ENCODE measurements around the gene SLC13A3. TPM values are rescaled to one million over a fixed set of nuclear protein-coding genes. Genes with fewer than 3 reads are reported as not detected.

Gene SLC13A3
- total RNA-seq, 2 experiments from 2014 or later: 0.07 TPM

GRCh38 chr20:46648903-46649649 is 2.2 kb downstream of the SLC13A3 start:
- Mint-ChIP-seq H3K4me3 (no peak overlapping the region), H3K9me3 (ENCODE audit: low read depth) (no peaks in the 10 kb centered on the region), H3K27me3 (peaks cover 33% of the 10 kb centered on the region), H3K27ac (no peak overlapping the region), H3K36me3 (ENCODE audit: low read depth) (no peaks in the 10 kb centered on the region), H3K4me1 (no peaks in the 10 kb centered on the region)
- ChIA-PET CTCF (interaction anchor here (0.7 to 1.1 kb wide), 4 partner anchors 15 to 34 kb away, joined by 3 read pairs; no protein-coding TSS in a partner anchor), POLR2A (no interaction called here)
- ATAC-seq (no peak), DNase-seq (no peak)
- intact Hi-C loops (cut with DNase I, micrococcal nuclease): no loop called here

- intact Hi-C loops (cut with DNase I, micrococcal nuclease): no loop called here
- Mint-ChIP-seq H3K27me3 (peaks cover 24% of the 10 kb centered on the region), H3K27ac (no peak overlapping the region), H3K4me3 (no peak overlapping the region), H3K4me1 (no peaks in the 10 kb centered on the region), H3K36me3 (ENCODE audit: low read depth) (no peaks in the 10 kb centered on the region), H3K9me3 (ENCODE audit: low read depth) (no peaks in the 10 kb centered on the region)
- CTCF ChIA-PET: interaction anchor here (0.6 kb wide), 1 partner anchor 345 kb away, joined by 3 read pairs; no protein-coding TSS in a partner anchor
- POLR2A ChIA-PET: interaction anchor here (0.6 kb wide), 1 partner anchor 23 kb away, joined by 9 read pairs; no protein-coding TSS in a partner anchor
- no peak for DNase-seq
- no peak for ATAC-seq
Measured at GRCh38 chr20:46647469-46647868, 3.8 kb downstream of the SLC13A3 start.

DNA sequence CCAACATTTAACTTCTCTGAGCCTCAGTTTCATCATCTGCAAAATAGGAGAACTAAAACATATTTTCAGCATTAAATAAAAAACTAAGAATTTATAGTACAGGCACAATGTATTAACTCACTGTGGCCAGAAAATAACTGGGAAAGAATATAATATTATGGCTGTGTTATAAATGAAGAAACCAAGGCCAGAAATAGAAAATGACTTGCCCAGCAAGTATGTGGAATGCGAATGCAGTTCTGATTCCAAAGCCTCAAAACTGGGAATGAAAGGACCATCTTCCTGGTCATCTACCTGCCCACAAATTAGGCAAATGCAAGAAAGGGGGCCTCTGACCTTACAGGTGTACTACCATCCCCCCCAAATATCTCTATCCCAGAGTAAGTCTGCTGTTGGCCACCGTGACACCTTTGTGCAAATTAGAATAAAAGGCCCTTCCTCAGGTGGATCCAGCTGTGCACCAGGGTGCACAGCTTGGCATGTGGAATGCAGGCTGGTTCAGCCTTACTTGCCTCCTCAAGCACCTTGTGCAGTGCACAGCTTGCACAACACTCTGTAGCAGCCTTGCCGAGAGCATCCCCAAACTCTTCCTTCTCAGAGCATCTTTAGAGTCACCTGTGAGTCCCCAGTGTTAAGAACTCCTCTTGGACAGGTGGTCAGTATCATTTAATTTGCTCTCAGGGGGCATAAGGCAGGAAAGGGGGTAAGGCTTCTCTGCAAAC is 4.4 kb downstream of the SLC13A3 start:
- Mint-ChIP-seq H3K4me3 (no peak overlapping the region), H3K9me3 (ENCODE audit: low read depth) (no peaks in the 10 kb centered on the region), H3K27me3 (peaks cover 22% of the 10 kb centered on the region), H3K4me1 (no peaks in the 10 kb centered on the region), H3K27ac (no peak overlapping the region), H3K36me3 (ENCODE audit: low read depth) (no peaks in the 10 kb centered on the region)
- ATAC-seq (no peak), DNase-seq (no peak)
- CTCF ChIA-PET: interaction anchor here (0.6 kb wide), 1 partner anchor 344 kb away, joined by 3 read pairs; no protein-coding TSS in a partner anchor
- intact Hi-C loops (cut with DNase I, micrococcal nuclease): no loop called here
- POLR2A ChIA-PET: no interaction called here

DNA sequence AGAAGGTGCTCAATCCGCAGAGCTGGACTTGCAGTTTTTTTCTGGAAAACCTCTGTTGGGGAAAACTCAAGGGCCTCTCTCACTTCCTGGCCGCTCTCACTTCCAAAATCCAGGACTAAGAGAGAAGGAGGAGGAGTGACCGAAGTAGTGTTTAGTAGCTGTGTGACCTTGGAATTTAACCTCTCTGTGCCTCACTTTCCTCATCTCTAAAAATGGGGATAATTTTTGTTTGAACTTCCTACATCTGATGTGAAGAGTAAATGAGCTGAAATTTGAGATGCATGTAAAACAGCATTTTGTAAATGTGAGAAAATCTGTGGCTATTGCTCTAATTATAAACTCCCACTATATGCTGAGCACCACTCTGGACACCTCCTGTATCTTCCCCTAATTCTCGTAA is 5.1 kb downstream of the SLC13A3 start:
- no peak overlapping the region for H3K4me3 Mint-ChIP-seq
- intact Hi-C loops (cut with DNase I, micrococcal nuclease): no loop called here
- DNase-seq (no peak), ATAC-seq (no peak)
- H3K36me3 Mint-ChIP-seq (ENCODE audit: low read depth): no peaks in the 10 kb centered on the region
- POLR2A ChIA-PET: no interaction called here
- peaks cover 23% of the 10 kb centered on the region for H3K27me3 Mint-ChIP-seq
- H3K4me1 Mint-ChIP-seq: no peaks in the 10 kb centered on the region
- H3K27ac Mint-ChIP-seq: no peak overlapping the region
- H3K9me3 Mint-ChIP-seq (ENCODE audit: low read depth): no peaks in the 10 kb centered on the region
- CTCF ChIA-PET: interaction anchor here (0.7 kb wide), 1 partner anchor 13 kb away, joined by 4 read pairs; no protein-coding TSS in a partner anchor

DNA sequence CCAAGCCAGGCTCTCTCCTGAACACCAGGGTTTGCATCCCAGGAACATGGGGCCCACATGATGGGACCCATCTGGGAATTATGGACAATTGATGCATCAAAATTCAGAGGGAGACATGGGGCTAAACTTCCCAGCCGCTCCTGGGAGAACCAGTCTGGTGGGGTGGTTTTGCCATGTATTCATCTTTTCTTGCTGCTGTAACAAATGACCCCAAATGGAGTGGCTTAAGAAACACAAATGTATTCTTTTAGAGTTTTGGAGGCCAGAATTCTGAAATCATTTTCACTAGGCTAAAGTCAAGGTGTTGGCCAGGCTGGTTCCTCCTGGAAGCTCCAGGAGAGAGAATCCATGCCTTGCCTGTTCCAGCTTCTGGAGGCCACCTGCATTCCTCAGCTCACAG is 6.5 kb downstream of the SLC13A3 start:
- H3K27ac Mint-ChIP-seq: no peak overlapping the region
- DNase-seq (no peak), ATAC-seq (no peak)
- ChIA-PET CTCF (interaction anchor here (0.6 kb wide), 1 partner anchor 12 kb away, joined by 3 read pairs; no protein-coding TSS in a partner anchor), POLR2A (no interaction called here)
- H3K27me3 Mint-ChIP-seq: peaks cover 9% of the 10 kb centered on the region
- H3K9me3 Mint-ChIP-seq (ENCODE audit: low read depth): no peaks in the 10 kb centered on the region
- H3K36me3 Mint-ChIP-seq (ENCODE audit: low read depth): no peaks in the 10 kb centered on the region
- H3K4me3 Mint-ChIP-seq: no peak overlapping the region
- intact Hi-C loops (cut with DNase I, micrococcal nuclease): no loop called here
- no peaks in the 10 kb centered on the region for H3K4me1 Mint-ChIP-seq

- Mint-ChIP-seq H3K36me3 (ENCODE audit: low read depth) (no peaks in the 10 kb centered on the region), H3K9me3 (ENCODE audit: low read depth) (no peaks in the 10 kb centered on the region), H3K4me1 (no peaks in the 10 kb centered on the region), H3K4me3 (no peak overlapping the region), H3K27ac (no peak overlapping the region), H3K27me3 (peaks cover 6% of the 10 kb centered on the region)
- POLR2A ChIA-PET: no interaction called here
- intact Hi-C loops (cut with DNase I, micrococcal nuclease): no loop called here
- no peak for DNase-seq
- no peak for ATAC-seq
- CTCF ChIA-PET: interaction anchor here (0.6 kb wide), 1 partner anchor 11 kb away, joined by 3 read pairs; no protein-coding TSS in a partner anchor
Measured at GRCh38 chr20:46644160-46644559, 7.1 kb downstream of the SLC13A3 start.

DNA sequence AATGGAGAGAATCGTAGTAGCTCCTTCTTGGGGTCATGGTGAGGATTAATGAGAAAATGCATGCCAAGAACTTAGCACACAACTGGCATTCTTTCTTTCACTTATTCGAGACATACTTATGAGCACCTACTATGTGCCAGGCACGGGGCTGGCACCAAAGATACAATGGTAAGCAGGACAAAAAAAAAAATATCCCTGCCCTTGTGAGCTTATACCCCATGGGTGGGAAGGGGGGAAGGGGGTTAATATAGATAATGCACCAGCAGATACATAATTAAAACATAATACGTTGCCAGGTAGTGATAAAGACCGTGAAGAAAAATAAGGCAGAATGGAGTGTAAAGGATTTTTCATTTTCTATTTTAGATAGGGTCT is 8.3 kb downstream of the SLC13A3 start:
- DNase-seq (no peak), ATAC-seq (no peak)
- no peak overlapping the region for H3K27ac Mint-ChIP-seq
- ChIA-PET CTCF (interaction anchor here (0.6 kb wide), 1 partner anchor 377 kb away, joined by 4 read pairs; no protein-coding TSS in a partner anchor), POLR2A (no interaction called here)
- H3K27me3 Mint-ChIP-seq: peaks cover 6% of the 10 kb centered on the region
- no peaks in the 10 kb centered on the region for H3K4me1 Mint-ChIP-seq
- intact Hi-C loops (cut with DNase I, micrococcal nuclease): no loop called here
- H3K36me3 Mint-ChIP-seq (ENCODE audit: low read depth): no peaks in the 10 kb centered on the region
- H3K4me3 Mint-ChIP-seq: no peak overlapping the region
- no peaks in the 10 kb centered on the region for H3K9me3 Mint-ChIP-seq (ENCODE audit: low read depth)

DNA sequence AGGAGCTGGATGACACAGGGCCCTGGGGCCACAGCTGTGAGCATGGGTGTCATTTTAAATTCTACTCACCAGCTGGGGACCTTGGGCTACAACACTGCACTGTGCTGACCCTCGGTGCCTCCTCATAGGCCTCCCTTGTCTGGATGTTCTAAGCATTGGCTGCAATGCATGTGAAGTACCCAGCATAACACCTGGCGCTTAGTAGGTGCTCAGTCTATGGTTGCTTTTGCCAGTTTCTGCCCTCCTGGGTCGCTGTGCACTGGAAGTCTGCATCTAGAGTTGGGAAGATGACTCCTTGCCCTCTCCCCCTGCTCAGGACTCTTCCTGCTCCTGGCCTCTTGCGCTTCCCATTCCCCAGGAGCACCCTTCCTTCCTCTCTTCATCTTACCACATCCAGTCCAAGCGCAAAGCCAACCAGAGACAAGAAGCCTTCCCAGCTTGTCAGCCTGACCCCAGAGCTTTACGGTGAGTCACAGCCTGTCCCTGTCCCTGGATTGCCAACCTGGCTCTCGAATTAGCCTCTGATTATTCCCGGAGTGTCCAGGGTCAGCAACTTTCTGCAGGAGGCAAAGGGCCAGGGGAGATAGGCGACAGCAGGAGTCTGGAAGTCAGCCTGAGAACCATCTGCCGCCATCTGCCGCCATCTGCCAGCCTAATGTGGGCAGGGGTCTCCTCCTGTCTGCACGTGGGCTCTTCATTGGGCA is 8.8 kb downstream of the SLC13A3 start:
- Mint-ChIP-seq H3K9me3 (ENCODE audit: low read depth) (no peaks in the 10 kb centered on the region), H3K27me3 (peaks cover 6% of the 10 kb centered on the region), H3K4me1 (no peaks in the 10 kb centered on the region), H3K36me3 (ENCODE audit: low read depth) (no peaks in the 10 kb centered on the region), H3K27ac (no peak overlapping the region), H3K4me3 (no peak overlapping the region)
- DNase-seq (no peak), ATAC-seq (no peak)
- intact Hi-C loops (cut with DNase I, micrococcal nuclease): no loop called here
- ChIA-PET POLR2A (no interaction called here), CTCF (interaction anchor here (0.6 kb wide), 1 partner anchor 376 kb away, joined by 4 read pairs; no protein-coding TSS in a partner anchor)

GRCh38 chr20:46641424-46641823 is 9.8 kb downstream of the SLC13A3 start:
- Mint-ChIP-seq H3K27ac (no peak overlapping the region), H3K9me3 (ENCODE audit: low read depth) (no peaks in the 10 kb centered on the region), H3K27me3 (peaks cover 6% of the 10 kb centered on the region), H3K36me3 (ENCODE audit: low read depth) (no peaks in the 10 kb centered on the region), H3K4me3 (no peak overlapping the region), H3K4me1 (no peaks in the 10 kb centered on the region)
- ATAC-seq: no peak
- CTCF ChIA-PET: no interaction called here
- no peak for DNase-seq
- intact Hi-C loops (cut with DNase I, micrococcal nuclease): no loop called here
- POLR2A ChIA-PET: no interaction called here

DNA sequence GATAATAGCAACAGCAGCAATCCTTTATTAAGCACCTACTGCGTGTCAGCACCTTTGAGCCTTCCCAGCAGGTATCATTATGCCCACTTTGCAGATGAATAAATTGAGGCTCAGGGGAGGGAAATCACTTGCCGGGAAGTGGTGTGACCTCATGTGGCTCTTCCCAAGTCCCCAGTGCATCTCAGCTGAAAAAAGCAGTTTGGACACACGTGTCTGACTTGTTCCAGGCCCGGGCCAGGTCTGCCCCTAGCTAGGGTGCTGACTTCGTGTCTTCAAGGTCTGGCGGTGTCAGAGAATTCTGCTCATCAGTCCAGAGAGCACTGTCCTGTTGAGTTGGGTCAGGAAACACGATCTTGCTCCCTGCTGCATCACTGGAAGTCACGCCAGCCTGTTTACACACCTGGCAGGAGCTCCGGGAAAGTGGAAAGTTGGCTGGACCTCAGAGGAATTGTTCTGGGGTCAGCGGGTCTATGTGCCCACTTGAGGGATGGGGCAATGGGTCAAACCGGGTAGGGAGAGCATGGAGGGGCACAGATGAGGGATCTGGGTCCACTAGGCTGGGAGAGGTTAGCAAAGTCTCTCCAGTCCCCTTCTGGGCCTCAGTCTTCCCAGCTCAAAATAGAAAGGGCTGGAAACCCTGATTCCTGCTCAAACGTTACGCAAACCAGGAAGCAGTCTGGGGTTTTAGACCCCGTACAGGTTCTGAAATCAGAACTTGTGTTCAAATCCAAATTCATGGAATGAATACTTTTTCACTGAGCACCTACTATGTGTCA is 10.5 kb downstream of the SLC13A3 start:
- no peaks in the 10 kb centered on the region for H3K9me3 Mint-ChIP-seq (ENCODE audit: low read depth)
- intact Hi-C loops (cut with DNase I, micrococcal nuclease): no loop called here
- no peaks in the 10 kb centered on the region for H3K4me1 Mint-ChIP-seq
- H3K4me3 Mint-ChIP-seq: no peak overlapping the region
- H3K27me3 Mint-ChIP-seq: peaks cover 6% of the 10 kb centered on the region
- ChIA-PET POLR2A (no interaction called here), CTCF (interaction anchor here (1.3 kb wide), 1 partner anchor 16 kb away, joined by 4 read pairs; no protein-coding TSS in a partner anchor)
- ATAC-seq: no peak
- H3K27ac Mint-ChIP-seq: no peak overlapping the region
- no peaks in the 10 kb centered on the region for H3K36me3 Mint-ChIP-seq (ENCODE audit: low read depth)
- no peak for DNase-seq

- CTCF ChIA-PET: interaction anchor here (1.3 kb wide), 1 partner anchor 15 kb away, joined by 4 read pairs; no protein-coding TSS in a partner anchor
- ATAC-seq: no peak
Measured at GRCh38 chr20:46640044-46640443, 11.2 kb downstream of the SLC13A3 start.

More at GRCh38 chr20:46640044-46640443, 11.2 kb downstream of the SLC13A3 start:
- intact Hi-C loops (cut with DNase I, micrococcal nuclease): no loop called here
- Mint-ChIP-seq H3K36me3 (ENCODE audit: low read depth) (no peaks in the 10 kb centered on the region), H3K4me3 (no peak overlapping the region), H3K4me1 (no peaks in the 10 kb centered on the region), H3K27ac (no peak overlapping the region), H3K9me3 (ENCODE audit: low read depth) (no peaks in the 10 kb centered on the region), H3K27me3 (peaks cover 7% of the 10 kb centered on the region)
- no peak for DNase-seq
- POLR2A ChIA-PET: no interaction called here

Data from activated CD4-positive, alpha-beta T cell treated with anti-CD3 and anti-CD28 coated beads for 36 hours (primary cell).